Measurements from ENCODE around the gene BET1L. TPM values are rescaled to one million over a fixed set of nuclear protein-coding genes. Genes with fewer than 3 reads are reported as not detected.
A peak's percentile ranks its signal among the peaks of the same experiment; 100 is the strongest.

The BET1L gene
- total RNA-seq, 1 donor from 2014 or later, result 46.9 TPM

DNA sequence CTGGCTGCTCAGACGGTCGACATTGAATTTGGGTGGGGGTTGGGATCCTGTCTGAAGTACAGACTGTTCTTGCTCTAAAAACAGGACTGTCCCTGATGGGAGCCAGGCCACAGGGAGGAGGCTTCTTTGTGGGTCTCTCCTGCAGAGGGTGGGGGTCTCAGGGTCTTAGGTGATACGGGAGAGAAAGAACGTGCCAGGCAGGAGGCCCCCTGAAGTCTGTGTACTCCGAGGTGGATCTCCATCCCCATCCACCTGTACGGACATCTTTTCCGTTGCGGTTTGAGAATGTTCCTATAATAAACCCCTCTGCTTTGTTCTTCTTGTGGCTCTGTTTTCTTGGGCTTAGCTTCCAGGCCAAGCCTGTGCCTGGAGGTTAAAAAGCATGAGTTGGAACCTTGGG lies 45.5 kb upstream of the BET1L start:
- Mint-ChIP-seq H3K4me3 (ENCODE audit: low read depth) (no peak overlapping the region), H3K9me3 (ENCODE audit: low read depth) (no peaks in the 10 kb centered on the region), H3K27ac (no peak overlapping the region), H3K4me1 (ENCODE audit: low read depth) (no peaks in the 10 kb centered on the region), H3K27me3 (no peaks in the 10 kb centered on the region), H3K36me3 (ENCODE audit: insufficient read depth) (peaks cover 26% of the 10 kb centered on the region)
- no peak for DNase-seq (ENCODE audit: low spot score, unreplicated experiment)
- TF ChIP-seq, protein P1, sequence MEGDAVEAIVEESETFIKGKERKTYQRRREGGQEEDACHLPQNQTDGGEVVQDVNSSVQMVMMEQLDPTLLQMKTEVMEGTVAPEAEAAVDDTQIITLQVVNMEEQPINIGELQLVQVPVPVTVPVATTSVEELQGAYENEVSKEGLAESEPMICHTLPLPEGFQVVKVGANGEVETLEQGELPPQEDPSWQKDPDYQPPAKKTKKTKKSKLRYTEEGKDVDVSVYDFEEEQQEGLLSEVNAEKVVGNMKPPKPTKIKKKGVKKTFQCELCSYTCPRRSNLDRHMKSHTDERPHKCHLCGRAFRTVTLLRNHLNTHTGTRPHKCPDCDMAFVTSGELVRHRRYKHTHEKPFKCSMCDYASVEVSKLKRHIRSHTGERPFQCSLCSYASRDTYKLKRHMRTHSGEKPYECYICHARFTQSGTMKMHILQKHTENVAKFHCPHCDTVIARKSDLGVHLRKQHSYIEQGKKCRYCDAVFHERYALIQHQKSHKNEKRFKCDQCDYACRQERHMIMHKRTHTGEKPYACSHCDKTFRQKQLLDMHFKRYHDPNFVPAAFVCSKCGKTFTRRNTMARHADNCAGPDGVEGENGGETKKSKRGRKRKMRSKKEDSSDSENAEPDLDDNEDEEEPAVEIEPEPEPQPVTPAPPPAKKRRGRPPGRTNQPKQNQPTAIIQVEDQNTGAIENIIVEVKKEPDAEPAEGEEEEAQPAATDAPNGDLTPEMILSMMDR (IDR thresholded peaks at IDR 0.05; ENCODE audit: unreplicated experiment), result no peak

DNA sequence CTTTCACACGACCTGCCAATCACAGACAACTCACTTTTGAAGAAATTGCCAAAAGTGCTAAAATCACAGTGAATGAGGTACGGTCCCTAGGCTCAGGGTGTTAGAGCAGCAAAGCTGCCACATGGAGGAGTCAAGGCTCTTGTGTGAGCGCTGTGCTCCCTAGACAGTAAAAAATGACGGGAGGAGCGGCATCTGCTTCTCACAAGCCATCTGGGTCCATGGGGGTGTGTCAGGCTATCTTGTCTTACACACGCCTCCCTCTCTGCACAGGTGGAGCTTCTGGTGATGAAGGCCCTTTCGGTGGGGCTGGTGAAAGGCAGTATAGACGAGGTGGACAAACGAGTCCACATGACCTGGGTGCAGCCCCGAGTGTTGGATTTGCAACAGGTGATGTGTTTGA lies 44.4 kb upstream of the BET1L start:
- no peaks in the 10 kb centered on the region for H3K9me3 Mint-ChIP-seq (ENCODE audit: low read depth)
- TF ChIP-seq, protein P1 (IDR thresholded peaks at IDR 0.05; ENCODE audit: unreplicated experiment), result no peak
- H3K4me1 Mint-ChIP-seq (ENCODE audit: low read depth), result no peaks in the 10 kb centered on the region
- no peak overlapping the region for H3K27ac Mint-ChIP-seq
- DNase-seq (ENCODE audit: low spot score, unreplicated experiment), result no peak
- H3K27me3 Mint-ChIP-seq, result no peaks in the 10 kb centered on the region
- no peak overlapping the region for H3K4me3 Mint-ChIP-seq (ENCODE audit: low read depth)
- peaks cover 29% of the 10 kb centered on the region for H3K36me3 Mint-ChIP-seq (ENCODE audit: insufficient read depth)

- Mint-ChIP-seq H3K27ac (no peak overlapping the region), H3K4me1 (ENCODE audit: low read depth) (no peaks in the 10 kb centered on the region), H3K4me3 (ENCODE audit: low read depth) (no peak overlapping the region), H3K36me3 (ENCODE audit: insufficient read depth) (peaks cover 29% of the 10 kb centered on the region), H3K9me3 (ENCODE audit: low read depth) (no peaks in the 10 kb centered on the region), H3K27me3 (no peaks in the 10 kb centered on the region)
- DNase-seq (ENCODE audit: low spot score, unreplicated experiment), result peak; percentile 43
- TF ChIP-seq, protein P1 (IDR thresholded peaks at IDR 0.05; ENCODE audit: unreplicated experiment), result peak; percentile 72
Observed at GRCh38 chr11:250740-251299, 43.6 kb upstream of the BET1L start.

GRCh38 chr11:250274-250673 lies 43.1 kb upstream of the BET1L start:
- H3K27ac Mint-ChIP-seq, result no peak overlapping the region
- H3K4me1 Mint-ChIP-seq (ENCODE audit: low read depth), result no peaks in the 10 kb centered on the region
- TF ChIP-seq, protein P1 (IDR thresholded peaks at IDR 0.05; ENCODE audit: unreplicated experiment), result no peak
- DNase-seq (ENCODE audit: low spot score, unreplicated experiment), result no peak
- no peaks in the 10 kb centered on the region for H3K9me3 Mint-ChIP-seq (ENCODE audit: low read depth)
- peaks cover 31% of the 10 kb centered on the region for H3K36me3 Mint-ChIP-seq (ENCODE audit: insufficient read depth)
- H3K27me3 Mint-ChIP-seq, result no peaks in the 10 kb centered on the region
- no peak overlapping the region for H3K4me3 Mint-ChIP-seq (ENCODE audit: low read depth)

- H3K9me3 Mint-ChIP-seq (ENCODE audit: low read depth), result no peaks in the 10 kb centered on the region
- no peak overlapping the region for H3K27ac Mint-ChIP-seq
- H3K4me3 Mint-ChIP-seq (ENCODE audit: low read depth), result no peak overlapping the region
- DNase-seq (ENCODE audit: low spot score, unreplicated experiment), result no peak
- H3K27me3 Mint-ChIP-seq, result no peaks in the 10 kb centered on the region
- H3K36me3 Mint-ChIP-seq (ENCODE audit: insufficient read depth), result peaks cover 33% of the 10 kb centered on the region
- TF ChIP-seq, protein P1 (IDR thresholded peaks at IDR 0.05; ENCODE audit: unreplicated experiment), result no peak
- H3K4me1 Mint-ChIP-seq (ENCODE audit: low read depth), result no peaks in the 10 kb centered on the region
Observed at GRCh38 chr11:249062-249461, 41.9 kb upstream of the BET1L start.

Measured in progenitor cell of endocrine pancreas (in vitro differentiated cells).